Keratinocyte (primary cell): ENCODE measurements around the gene RNF227.

Source experiments
- EZH2 ChIP-seq: IDR thresholded peaks from one replicate; pipeline ENCODE4 v1.6.1; 2012; ENCODE audit warnings: inconsistent platforms, mild to moderate bottlenecking, low read length, moderate library complexity
- TF ChIP-seq, protein P1 (sequence below), 3 experiments: IDR thresholded peaks in 1 of 3; conservative IDR thresholded peaks in 1 of 3; optimal IDR thresholded peaks in 1 of 3; 2 replicates in 2 of 3; 3 replicates in 1 of 3; pipeline versions ENCODE3 to v1.5.1; 2011; ENCODE audit warnings: low read length in 3 of 3, mild to moderate bottlenecking in 3 of 3, moderate library complexity in 2 of 3, control low read depth in 1 of 3, inconsistent platforms in 1 of 3; ENCODE audit not compliant: insufficient read depth in 2 of 3; ENCODE audit errors: extremely low read depth in 1 of 3

GRCh38 chr17:7882068-7882467 is 34.0 kb downstream of the RNF227 start:
- TF ChIP-seq EZH2 = no peak
- TF ChIP-seq, protein P1, sequence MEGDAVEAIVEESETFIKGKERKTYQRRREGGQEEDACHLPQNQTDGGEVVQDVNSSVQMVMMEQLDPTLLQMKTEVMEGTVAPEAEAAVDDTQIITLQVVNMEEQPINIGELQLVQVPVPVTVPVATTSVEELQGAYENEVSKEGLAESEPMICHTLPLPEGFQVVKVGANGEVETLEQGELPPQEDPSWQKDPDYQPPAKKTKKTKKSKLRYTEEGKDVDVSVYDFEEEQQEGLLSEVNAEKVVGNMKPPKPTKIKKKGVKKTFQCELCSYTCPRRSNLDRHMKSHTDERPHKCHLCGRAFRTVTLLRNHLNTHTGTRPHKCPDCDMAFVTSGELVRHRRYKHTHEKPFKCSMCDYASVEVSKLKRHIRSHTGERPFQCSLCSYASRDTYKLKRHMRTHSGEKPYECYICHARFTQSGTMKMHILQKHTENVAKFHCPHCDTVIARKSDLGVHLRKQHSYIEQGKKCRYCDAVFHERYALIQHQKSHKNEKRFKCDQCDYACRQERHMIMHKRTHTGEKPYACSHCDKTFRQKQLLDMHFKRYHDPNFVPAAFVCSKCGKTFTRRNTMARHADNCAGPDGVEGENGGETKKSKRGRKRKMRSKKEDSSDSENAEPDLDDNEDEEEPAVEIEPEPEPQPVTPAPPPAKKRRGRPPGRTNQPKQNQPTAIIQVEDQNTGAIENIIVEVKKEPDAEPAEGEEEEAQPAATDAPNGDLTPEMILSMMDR (optimal IDR thresholded peaks at IDR 0.05 in 1 of 3, IDR thresholded peaks at IDR 0.05 in 1 of 3, conservative IDR thresholded peaks at IDR 0.05 in 1 of 3; ENCODE audit: extremely low read depth in 1 of 3, insufficient read depth in 2 of 3, low read length in 3 of 3) = no peak
